OCI-LY1 (cell line): Measurements from ENCODE around the gene SLCO4A1.

Experiments
- H2AFZ ChIP-seq: fragments of 200-600 bp; sonication (generic), shearing (Covaris generic); 2 replicates; pipeline ENCODE4 v1.6.0; 2014; ENCODE audit warnings: antibody characterized with exemption, mild to moderate bottlenecking, low read length
- H3F3A ChIP-seq: fragments of 200-600 bp; sonication (generic), shearing (Covaris generic); 2 replicates; pipeline ENCODE4 v1.6.0; 2014; ENCODE audit warnings: mild to moderate bottlenecking, antibody characterized with exemption, low read length, moderate library complexity; ENCODE audit not compliant: insufficient read depth
- H3K27ac ChIP-seq: fragments of 200-600 bp; sonication (generic); 2 replicates; pipeline ENCODE4 v1.5.1; 2014; ENCODE audit warnings: low read length, mixed run types, mild to moderate bottlenecking, low read depth; ENCODE audit not compliant: poor library complexity, severe bottlenecking
- H3K27me3 ChIP-seq: fragments of 200-600 bp; sonication (generic); 2 replicates; pipeline ENCODE4 v1.6.0; 2014; ENCODE audit warnings: antibody characterized with exemption, mild to moderate bottlenecking, low read length, moderate library complexity; ENCODE audit not compliant: insufficient read depth
- H3K36me3 ChIP-seq: fragments of 200-600 bp; sonication (generic); 2 replicates; pipeline ENCODE4 v1.6.1; 2014; ENCODE audit warnings: mild to moderate bottlenecking, antibody characterized with exemption, low read length, moderate library complexity, mixed read lengths; ENCODE audit not compliant: insufficient read depth
- H3K4me1 ChIP-seq: fragments of 200-600 bp; sonication (generic); 2 replicates; pipeline ENCODE4 v1.5.1; 2014; ENCODE audit warnings: mild to moderate bottlenecking, low read length, moderate library complexity; ENCODE audit not compliant: insufficient read depth, severe bottlenecking
- H3K4me2 ChIP-seq: fragments of 200-600 bp; sonication (generic), shearing (Covaris generic); 2 replicates; pipeline ENCODE4 v1.6.1; 2014; ENCODE audit warnings: low read length
- H3K4me3 ChIP-seq: fragments of 200-600 bp; sonication (generic); 2 replicates; pipeline ENCODE4 v1.5.1; 2014; ENCODE audit warnings: low read length, low read depth, mild to moderate bottlenecking, mixed read lengths; ENCODE audit not compliant: poor library complexity, severe bottlenecking
- H3K79me2 ChIP-seq: fragments of 200-600 bp; shearing (Covaris generic); 2 replicates; pipeline ENCODE4 v1.6.1; 2016; ENCODE audit warnings: mixed run types, low read length, mixed read lengths; ENCODE audit not compliant: insufficient read depth
- H3K9ac ChIP-seq: fragments of 200-600 bp; sonication (generic), shearing (Covaris generic); 2 replicates; pipeline ENCODE4 v1.6.1; 2014; ENCODE audit warnings: mild to moderate bottlenecking, low read length, mixed read lengths
- H3K9me2 ChIP-seq: fragments of 200-600 bp; sonication (generic), shearing (Covaris generic); 2 replicates; pipeline ENCODE4 v1.6.1; 2014; ENCODE audit warnings: low read depth, mild to moderate bottlenecking, low read length, mixed read lengths
- H3K9me3 ChIP-seq: fragments of 200-600 bp; shearing (Covaris generic); 2 replicates; pipeline ENCODE4 v1.6.1; 2014; ENCODE audit warnings: low read length, mixed read lengths
- H4K20me1 ChIP-seq: fragments of 200-600 bp; sonication (generic), shearing (Covaris generic); 2 replicates; pipeline ENCODE4 v1.6.0; 2016; ENCODE audit warnings: mild to moderate bottlenecking, low read length; ENCODE audit not compliant: insufficient read depth
- CTCF ChIP-seq: fragments of 200-600 bp; sonication (generic), shearing (Covaris generic); IDR thresholded peaks from 2 replicates; pipeline ENCODE4 v1.5.1; 2017; ENCODE audit warnings: mild to moderate bottlenecking, antibody characterized with exemption, low read length, moderate library complexity, mixed read lengths
- EZH2 ChIP-seq: fragments of 200-600 bp; sonication (generic), shearing (Covaris generic); IDR thresholded peaks from 2 replicates; pipeline ENCODE4 v1.8.0; 2017; ENCODE audit warnings: borderline replicate concordance, mixed run types, mild to moderate bottlenecking, antibody characterized with exemption, low read length, moderate library complexity, mixed read lengths

SLCO4A1 gene

GRCh38 chr20:62707921-62708521 is 65.7 kb downstream of the SLCO4A1 start:
- H3K4me3 ChIP-seq: no peak overlapping the region

GRCh38 chr20:62708591-62709536 is 66.6 kb downstream of the SLCO4A1 start, which contains the start of gene NTSR1:
TSS of gene NTSR1 (plus strand) at chr20:62708836. CDS start at chr20:62709208, 372 bp downstream.
- Histone ChIP-seq H3K27ac (no peak within 1 kb of the TSS), H2AFZ (no peak within 1 kb of the TSS), H3K9ac (no peak within 1 kb of the TSS), H3K36me3 (no peaks in the 10 kb centered on the region), H3K9me3 (no peaks in the 10 kb centered on the region), H3K4me3 (no peak within 1 kb of the TSS), H4K20me1 (no peaks in the 10 kb centered on the region), H3F3A (no peaks in the 10 kb centered on the region), H3K9me2 (no peaks in the 10 kb centered on the region), H3K4me1 (no peaks in the 10 kb centered on the region), H3K27me3 (no peaks in the 10 kb centered on the region), H3K79me2 (no peaks in the 10 kb centered on the region), H3K4me2 (no peak within 1 kb of the TSS)
- TF ChIP-seq EZH2 (no peak), CTCF (no peak)

More at GRCh38 chr20:62707921-62708521, 65.7 kb downstream of the SLCO4A1 start:
- Histone ChIP-seq H3K36me3 (no peaks in the 10 kb centered on the region), H3K4me2 (no peak overlapping the region), H3K79me2 (no peaks in the 10 kb centered on the region), H2AFZ (no peak overlapping the region), H3K9ac (no peak overlapping the region), H3K4me1 (no peaks in the 10 kb centered on the region), H3K9me3 (no peaks in the 10 kb centered on the region), H3K27ac (no peak overlapping the region), H4K20me1 (no peaks in the 10 kb centered on the region), H3F3A (no peaks in the 10 kb centered on the region), H3K27me3 (no peaks in the 10 kb centered on the region), H3K9me2 (no peaks in the 10 kb centered on the region)
- TF ChIP-seq EZH2: no peak
- TF ChIP-seq CTCF: no peak

- no peaks in the 10 kb centered on the region for H3K9me3 ChIP-seq
- no peak for TF ChIP-seq EZH2
- no peak for TF ChIP-seq CTCF
- H3K27ac ChIP-seq: no peak overlapping the region
- no peak overlapping the region for H3K4me3 ChIP-seq
- no peaks in the 10 kb centered on the region for H4K20me1 ChIP-seq
- H3K4me2 ChIP-seq: no peak overlapping the region
- no peaks in the 10 kb centered on the region for H3K27me3 ChIP-seq
- H3K79me2 ChIP-seq: no peaks in the 10 kb centered on the region
- H3K4me1 ChIP-seq: no peaks in the 10 kb centered on the region
- no peaks in the 10 kb centered on the region for H3F3A ChIP-seq
- no peaks in the 10 kb centered on the region for H3K36me3 ChIP-seq
- H3K9me2 ChIP-seq: no peaks in the 10 kb centered on the region
- H2AFZ ChIP-seq: no peak overlapping the region
- no peak overlapping the region for H3K9ac ChIP-seq
Measured at GRCh38 chr20:62709537-62709905, 67.2 kb downstream of the SLCO4A1 start.
